ENCODE data around the gene RNF213.
"Not testable (repeated sequence)": the region's sequence is repeated elsewhere in the genome, so short reads cannot be mapped to it uniquely, and the experiment has no call there.

RNF213 gene

GRCh38 chr17:80311216-80311827 lies 50.7 kb downstream of the RNF213 start:
- H3K9me3 ChIP-seq (ENCODE audit: insufficient read depth, low read length) = no peaks in the 10 kb centered on the region
- no peak for DNase-seq (ENCODE audit: low read depth, low spot score)
- H3K9ac ChIP-seq (ENCODE audit: insufficient read length, low read depth) = no peak overlapping the region
- TF ChIP-seq YY1 (IDR thresholded peaks at IDR 0.05; ENCODE audit: insufficient read depth, insufficient read length) (no peak), ZNF274 (IDR thresholded peaks at IDR 0.05; ENCODE audit: low read depth, low read length) (no peak), SUZ12 (IDR thresholded peaks at IDR 0.05; ENCODE audit: extremely low read depth, insufficient read depth, insufficient read length) (no peak)
- peaks cover 68% of the 10 kb centered on the region for H3K36me3 ChIP-seq (ENCODE audit: insufficient read depth, insufficient read length, low read length)
- no peaks in the 10 kb centered on the region for H3K27me3 ChIP-seq (ENCODE audit: insufficient read depth, insufficient read length)
- H3K4me3 ChIP-seq (ENCODE audit: insufficient read length, low read depth) = no peak overlapping the region
- no peaks in the 10 kb centered on the region for H3K4me1 ChIP-seq (ENCODE audit: insufficient read depth, insufficient read length)

GRCh38 chr17:80312621-80313135 lies 52.0 kb downstream of the RNF213 start:
- TF ChIP-seq ZNF274 (IDR thresholded peaks at IDR 0.05; ENCODE audit: low read depth, low read length) = no peak
- no peak for TF ChIP-seq SUZ12 (IDR thresholded peaks at IDR 0.05; ENCODE audit: extremely low read depth, insufficient read depth, insufficient read length)
- TF ChIP-seq YY1 (IDR thresholded peaks at IDR 0.05; ENCODE audit: insufficient read depth, insufficient read length) = no peak
- no peaks in the 10 kb centered on the region for H3K27me3 ChIP-seq (ENCODE audit: insufficient read depth, insufficient read length)
- no peaks in the 10 kb centered on the region for H3K4me1 ChIP-seq (ENCODE audit: insufficient read depth, insufficient read length)
- H3K9me3 ChIP-seq (ENCODE audit: insufficient read depth, low read length) = no peaks in the 10 kb centered on the region
- no peak overlapping the region for H3K9ac ChIP-seq (ENCODE audit: insufficient read length, low read depth)
- no peak overlapping the region for H3K4me3 ChIP-seq (ENCODE audit: insufficient read length, low read depth)
- DNase-seq (ENCODE audit: low read depth, low spot score) = no peak
- H3K36me3 ChIP-seq (ENCODE audit: insufficient read depth, insufficient read length, low read length) = peaks cover 76% of the 10 kb centered on the region

DNA sequence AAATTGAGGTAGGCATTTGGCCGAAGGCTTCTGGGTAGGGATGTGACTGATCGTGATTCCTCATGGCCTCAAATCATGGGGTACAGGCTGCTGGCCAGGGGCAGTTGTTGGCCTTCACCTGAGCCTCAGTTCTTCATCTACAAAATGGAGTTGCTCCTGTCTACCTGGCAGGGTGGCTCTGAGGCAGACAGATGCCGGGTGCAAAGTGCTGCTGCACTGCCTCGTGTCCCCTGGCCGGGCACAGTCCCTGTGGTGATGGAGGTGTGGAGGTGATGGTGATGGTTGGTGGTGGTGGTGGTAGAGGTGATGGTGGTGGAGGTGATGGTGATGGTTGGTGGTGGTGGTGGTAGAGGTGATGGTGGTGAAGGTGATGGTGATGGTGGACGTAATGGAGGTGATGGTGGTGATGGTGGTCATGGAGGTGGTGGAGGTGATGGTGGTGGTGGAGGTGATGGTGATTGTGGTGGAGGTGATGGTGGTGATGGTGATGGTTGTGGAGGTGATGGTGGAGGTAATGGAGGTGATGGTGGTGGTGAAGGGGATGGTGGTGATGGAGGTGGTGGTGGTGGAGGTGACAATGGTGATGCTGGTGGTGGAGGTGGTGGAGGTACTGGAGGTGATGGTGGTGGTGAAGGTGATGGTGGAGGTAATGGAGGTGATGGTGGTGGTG lies 52.6 kb downstream of the RNF213 start:
- Histone ChIP-seq H3K9ac (ENCODE audit: insufficient read length, low read depth) (no peak overlapping the region), H3K4me1 (ENCODE audit: insufficient read depth, insufficient read length) (no peaks in the 10 kb centered on the region), H3K27me3 (ENCODE audit: insufficient read depth, insufficient read length) (no peaks in the 10 kb centered on the region), H3K9me3 (ENCODE audit: insufficient read depth, low read length) (no peaks in the 10 kb centered on the region), H3K4me3 (ENCODE audit: insufficient read length, low read depth) (no peak overlapping the region), H3K36me3 (ENCODE audit: insufficient read depth, insufficient read length, low read length) (peaks cover 78% of the 10 kb centered on the region)
- no peak for DNase-seq (ENCODE audit: low read depth, low spot score)
- TF ChIP-seq SUZ12 (IDR thresholded peaks at IDR 0.05; ENCODE audit: extremely low read depth, insufficient read depth, insufficient read length) = no peak
- TF ChIP-seq ZNF274 (IDR thresholded peaks at IDR 0.05; ENCODE audit: low read depth, low read length) = no peak
- no peak for TF ChIP-seq YY1 (IDR thresholded peaks at IDR 0.05; ENCODE audit: insufficient read depth, insufficient read length)

DNA sequence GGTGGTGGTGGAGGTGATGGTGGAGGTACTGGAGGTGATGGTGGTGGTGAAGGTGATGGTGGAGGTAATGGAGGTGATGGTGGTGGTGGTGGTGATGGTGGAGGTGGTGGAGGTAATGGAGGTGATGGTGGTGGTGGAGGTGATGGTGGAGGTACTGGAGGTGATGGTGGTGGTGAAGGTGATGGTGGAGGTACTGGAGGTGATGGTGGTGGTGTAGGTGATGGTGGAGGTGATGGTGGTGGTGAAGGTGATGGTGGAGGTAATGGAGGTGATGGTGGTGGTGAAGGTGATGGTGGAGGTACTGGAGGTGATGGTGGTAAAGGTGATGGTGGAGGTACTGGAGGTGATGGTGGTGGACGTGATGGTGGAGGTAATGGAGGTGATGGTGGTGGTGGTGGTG lies 53.3 kb downstream of the RNF213 start:
- H3K9me3 ChIP-seq (ENCODE audit: insufficient read depth, low read length); H3K4me1 ChIP-seq (ENCODE audit: insufficient read depth, insufficient read length); H3K4me3 ChIP-seq (ENCODE audit: insufficient read length, low read depth); DNase-seq (ENCODE audit: low read depth, low spot score); H3K9ac ChIP-seq (ENCODE audit: insufficient read length, low read depth); H3K27me3 ChIP-seq (ENCODE audit: insufficient read depth, insufficient read length): not testable (repeated sequence)
- peaks cover 75% of the 10 kb centered on the region for H3K36me3 ChIP-seq (ENCODE audit: insufficient read depth, insufficient read length, low read length)

DNA sequence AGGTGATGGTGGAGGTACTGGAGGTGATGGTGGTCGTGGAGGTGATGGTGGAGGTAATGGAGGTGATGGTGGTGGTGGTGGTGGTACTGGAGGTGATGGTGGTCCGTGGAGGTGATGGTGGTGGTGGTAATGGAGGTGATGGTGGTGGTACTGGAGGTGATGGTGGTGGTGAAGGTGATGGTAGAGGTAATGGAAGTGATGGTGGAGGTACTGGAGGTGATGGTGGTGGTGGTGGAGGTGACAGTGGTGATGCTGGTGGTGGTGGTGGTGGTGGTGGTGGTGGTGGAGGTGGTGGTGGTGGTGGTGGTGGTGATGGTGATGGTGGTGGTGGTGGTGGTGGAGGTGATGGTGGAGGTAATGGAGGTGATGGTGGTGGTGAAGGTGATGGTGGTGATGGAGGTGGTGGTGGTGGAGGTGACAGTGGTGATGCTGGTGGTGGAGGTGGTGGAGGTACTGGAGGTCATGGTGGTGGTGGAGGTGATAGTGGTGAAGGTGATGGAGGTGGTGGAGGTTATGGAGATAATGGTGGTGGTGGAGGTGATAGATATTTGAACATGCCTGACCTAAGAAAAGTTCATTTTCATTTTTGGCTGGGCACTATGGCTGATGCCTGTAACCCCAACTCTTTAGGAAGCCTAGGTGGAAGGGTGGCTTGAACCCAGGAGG lies 55.0 kb downstream of the RNF213 start:
- no peak for TF ChIP-seq SUZ12 (IDR thresholded peaks at IDR 0.05; ENCODE audit: extremely low read depth, insufficient read depth, insufficient read length)
- no peak for TF ChIP-seq ZNF274 (IDR thresholded peaks at IDR 0.05; ENCODE audit: low read depth, low read length)
- TF ChIP-seq YY1 (IDR thresholded peaks at IDR 0.05; ENCODE audit: insufficient read depth, insufficient read length) = no peak
- H3K27me3 ChIP-seq (ENCODE audit: insufficient read depth, insufficient read length) = no peaks in the 10 kb centered on the region
- no peak for DNase-seq (ENCODE audit: low read depth, low spot score)
- H3K9ac ChIP-seq (ENCODE audit: insufficient read length, low read depth) = no peak overlapping the region
- H3K9me3 ChIP-seq (ENCODE audit: insufficient read depth, low read length) = no peaks in the 10 kb centered on the region
- no peak overlapping the region for H3K4me3 ChIP-seq (ENCODE audit: insufficient read length, low read depth)
- no peaks in the 10 kb centered on the region for H3K4me1 ChIP-seq (ENCODE audit: insufficient read depth, insufficient read length)
- peaks cover 78% of the 10 kb centered on the region for H3K36me3 ChIP-seq (ENCODE audit: insufficient read depth, insufficient read length, low read length)

DNA sequence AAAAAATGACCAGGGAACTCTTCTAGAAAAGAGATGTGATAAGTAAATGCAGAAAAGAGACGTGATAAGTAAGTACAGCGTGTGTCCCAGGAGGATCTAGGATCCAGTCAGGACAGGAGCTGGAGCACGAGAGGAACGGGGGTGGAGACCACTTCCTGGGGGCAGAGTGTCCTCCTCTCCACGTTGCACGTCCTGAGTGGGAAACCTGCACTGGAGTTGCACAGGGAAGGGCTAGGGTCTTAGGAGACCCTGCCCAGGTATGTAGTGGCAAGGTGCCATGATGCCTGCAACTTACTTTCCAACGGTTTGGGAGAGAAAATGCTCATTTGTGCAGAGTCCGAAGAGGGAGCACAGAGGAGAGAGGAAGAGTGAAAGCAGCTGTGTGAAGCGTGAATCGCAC lies 55.8 kb downstream of the RNF213 start:
- no peak for DNase-seq (ENCODE audit: low read depth, low spot score)
- H3K9ac ChIP-seq (ENCODE audit: insufficient read length, low read depth) = no peak overlapping the region
- no peaks in the 10 kb centered on the region for H3K27me3 ChIP-seq (ENCODE audit: insufficient read depth, insufficient read length)
- no peaks in the 10 kb centered on the region for H3K9me3 ChIP-seq (ENCODE audit: insufficient read depth, low read length)
- peaks cover 76% of the 10 kb centered on the region for H3K36me3 ChIP-seq (ENCODE audit: insufficient read depth, insufficient read length, low read length)
- no peaks in the 10 kb centered on the region for H3K4me1 ChIP-seq (ENCODE audit: insufficient read depth, insufficient read length)
- TF ChIP-seq SUZ12 (IDR thresholded peaks at IDR 0.05; ENCODE audit: extremely low read depth, insufficient read depth, insufficient read length) (no peak), YY1 (IDR thresholded peaks at IDR 0.05; ENCODE audit: insufficient read depth, insufficient read length) (no peak)
- no peak overlapping the region for H3K4me3 ChIP-seq (ENCODE audit: insufficient read length, low read depth)

- Histone ChIP-seq H3K9me3 (ENCODE audit: insufficient read depth, low read length) (peaks cover 1% of the 10 kb centered on the region; the same call in 1 of the 2 replicates), H3K9ac (ENCODE audit: insufficient read length, low read depth) (no peak overlapping the region), H3K36me3 (ENCODE audit: insufficient read depth, insufficient read length, low read length) (peaks cover 75% of the 10 kb centered on the region), H3K4me1 (ENCODE audit: insufficient read depth, insufficient read length) (no peaks in the 10 kb centered on the region), H3K27me3 (ENCODE audit: insufficient read depth, insufficient read length) (no peaks in the 10 kb centered on the region), H3K4me3 (ENCODE audit: insufficient read length, low read depth) (no peak overlapping the region)
- no peak for DNase-seq (ENCODE audit: low read depth, low spot score)
- no peak for TF ChIP-seq YY1 (IDR thresholded peaks at IDR 0.05; ENCODE audit: insufficient read depth, insufficient read length)
- TF ChIP-seq ZNF274 (IDR thresholded peaks at IDR 0.05; ENCODE audit: low read depth, low read length) = no peak
- no peak for TF ChIP-seq SUZ12 (IDR thresholded peaks at IDR 0.05; ENCODE audit: extremely low read depth, insufficient read depth, insufficient read length)
Observed at GRCh38 chr17:80316927-80317705, 56.5 kb downstream of the RNF213 start.
